IgD-negative memory B cell (primary cell): ENCODE data around the gene PDE4D. TPM values are rescaled to one million over a fixed set of nuclear protein-coding genes. Genes with fewer than 3 reads are reported as not detected.

ENCODE experiments used
- H3K27ac Mint-ChIP-seq, 3 donors: one replicate each; pipeline ENCODE4 v1.8.0; 2020 to 2022; ENCODE audit warnings: mild to moderate bottlenecking in 3 of 3, mixed read lengths in 3 of 3, moderate library complexity in 1 of 3
- H3K27me3 Mint-ChIP-seq: one replicate; pipeline ENCODE4 v1.8.0; 2021; ENCODE audit warnings: mixed read lengths
- H3K36me3 Mint-ChIP-seq: one replicate; pipeline ENCODE4 v1.8.0; 2020; ENCODE audit warnings: mild to moderate bottlenecking, mixed read lengths
- H3K4me1 Mint-ChIP-seq, 3 donors: one replicate each; pipeline ENCODE4 v1.8.0; 2020 to 2022; ENCODE audit warnings: mixed read lengths in 3 of 3, mild to moderate bottlenecking in 1 of 3
- H3K4me3 Mint-ChIP-seq, 4 donors: one replicate each; pipeline ENCODE4 v1.8.0; 2020 to 2022; ENCODE audit warnings: mild to moderate bottlenecking in 4 of 4, mixed read lengths in 4 of 4, moderate library complexity in 3 of 4
- H3K9me3 Mint-ChIP-seq, 3 donors: one replicate each; pipeline ENCODE4 v1.8.0; 2020 to 2021; ENCODE audit warnings: mixed read lengths in 3 of 3, mild to moderate bottlenecking in 1 of 3
- polyA plus RNA-seq: library from polyadenylated mRNA; unstranded; fragments of 300-500 nt; fragmentation: Illumina TruSeq; gene quantifications from one replicate; pipeline ENCODE4 v1.2.3, GENCODE V29; 2021

Gene PDE4D
- polyA plus RNA-seq: 18.8 TPM

DNA sequence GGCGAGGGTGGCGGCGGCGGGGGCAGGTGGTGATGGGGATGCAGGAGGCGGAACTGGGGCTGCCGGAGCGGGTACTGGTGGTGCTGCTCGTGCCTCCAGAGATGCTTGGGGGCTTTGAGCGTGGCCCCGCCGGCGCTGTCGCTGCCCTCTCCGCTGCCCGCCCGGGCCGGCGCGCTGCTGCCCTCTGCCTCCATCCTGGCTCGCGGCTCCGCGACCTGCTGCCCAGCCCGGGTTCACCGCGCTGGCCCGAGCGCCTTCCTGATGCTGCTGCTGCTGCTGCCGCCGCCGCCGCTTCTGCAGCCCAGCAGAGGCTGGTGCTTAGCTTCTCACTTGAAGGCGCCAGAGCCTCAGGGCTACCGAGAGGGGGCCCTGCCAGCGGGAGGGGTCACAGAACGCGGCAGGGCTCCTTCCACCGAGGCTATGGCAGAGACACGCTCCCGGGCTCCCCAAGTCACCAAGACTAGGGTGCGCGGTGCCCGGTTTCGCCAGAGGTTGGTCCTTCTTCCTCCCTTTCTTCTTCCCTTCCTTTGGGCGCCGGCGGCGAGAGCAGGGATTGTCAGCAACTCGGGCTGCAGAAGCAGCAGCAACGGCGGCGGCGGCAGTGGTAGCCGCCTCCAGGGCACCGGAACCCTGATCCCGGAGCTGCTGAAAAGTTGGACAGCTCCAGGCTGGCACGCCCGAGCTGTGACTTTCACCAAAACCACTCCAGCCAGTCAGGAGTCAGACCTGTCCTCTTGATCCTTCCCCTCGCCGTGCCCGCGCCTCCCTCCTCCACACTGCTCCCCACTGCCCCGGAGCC lies at the start of gene PDE4D:
TSS of gene PDE4D (minus strand) at position 298 of the 799 bp plus-strand sequence.
- H3K27ac Mint-ChIP-seq: peak within 1 kb of the TSS in 1 of 3 donors; percentile 58
- peak within 1 kb of the TSS in 3 of 4 donors; percentile 13 to 70 (median 38) for H3K4me3 Mint-ChIP-seq
- peaks cover 9% of the 10 kb centered on the region for H3K36me3 Mint-ChIP-seq
- peaks cover 35% of the 10 kb centered on the region for H3K27me3 Mint-ChIP-seq
- H3K4me1 Mint-ChIP-seq: peaks cover 6 to 10% (median 8%) of the 10 kb centered on the region in 3 donors
- peaks cover 0 to 2% (median 0%) of the 10 kb centered on the region in 3 donors for H3K9me3 Mint-ChIP-seq

DNA sequence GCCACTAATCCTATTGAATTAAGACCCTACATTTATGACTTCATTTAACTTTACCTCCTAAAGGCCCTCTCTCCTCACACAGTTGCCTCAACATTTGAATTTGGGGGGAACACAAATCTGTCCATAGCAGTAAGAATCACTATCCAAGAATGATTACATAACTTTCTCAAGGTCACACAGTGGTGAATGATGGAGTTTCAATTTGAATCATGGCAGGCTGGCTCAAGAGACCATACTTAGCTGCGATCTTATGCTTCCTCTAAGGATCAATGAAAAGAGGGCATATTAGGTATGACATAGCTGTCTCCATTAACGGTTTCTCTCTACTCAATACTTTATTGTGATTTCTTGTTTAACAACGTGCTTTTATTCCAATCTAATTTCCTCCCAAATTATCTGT lies 44.1 kb upstream of the PDE4D start:
- no peak overlapping the region for H3K27ac Mint-ChIP-seq

DNA sequence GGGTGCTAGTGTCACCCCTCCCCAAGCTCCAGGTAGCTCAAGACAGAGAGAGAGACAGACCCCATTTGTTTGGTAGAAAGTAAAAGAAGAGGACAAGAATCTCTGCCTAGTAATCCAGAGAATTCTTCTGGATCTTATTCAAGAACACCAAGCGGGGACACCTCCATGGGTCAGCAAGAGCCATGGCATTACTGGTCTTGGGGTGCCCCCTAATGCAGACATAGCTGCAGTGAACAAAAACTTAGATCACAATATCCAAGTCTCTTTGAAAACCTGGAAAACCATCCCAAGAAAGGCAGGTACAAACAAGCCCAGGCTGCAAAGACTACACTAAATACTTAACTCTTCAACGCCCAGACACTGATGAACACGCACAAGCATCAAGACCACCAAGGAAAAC lies 29.9 kb upstream of the PDE4D start:
- peaks cover 2% of the 10 kb centered on the region for H3K36me3 Mint-ChIP-seq
- H3K27me3 Mint-ChIP-seq: peaks cover 1% of the 10 kb centered on the region
- H3K4me3 Mint-ChIP-seq: no peak overlapping the region

More for the DNA sequence above, 44.1 kb upstream of the PDE4D start:
- no peak overlapping the region for H3K4me3 Mint-ChIP-seq
- H3K9me3 Mint-ChIP-seq: no peaks in the 10 kb centered on the region
- H3K27me3 Mint-ChIP-seq: no peaks in the 10 kb centered on the region
- no peaks in the 10 kb centered on the region for H3K36me3 Mint-ChIP-seq
- no peaks in the 10 kb centered on the region for H3K4me1 Mint-ChIP-seq

DNA sequence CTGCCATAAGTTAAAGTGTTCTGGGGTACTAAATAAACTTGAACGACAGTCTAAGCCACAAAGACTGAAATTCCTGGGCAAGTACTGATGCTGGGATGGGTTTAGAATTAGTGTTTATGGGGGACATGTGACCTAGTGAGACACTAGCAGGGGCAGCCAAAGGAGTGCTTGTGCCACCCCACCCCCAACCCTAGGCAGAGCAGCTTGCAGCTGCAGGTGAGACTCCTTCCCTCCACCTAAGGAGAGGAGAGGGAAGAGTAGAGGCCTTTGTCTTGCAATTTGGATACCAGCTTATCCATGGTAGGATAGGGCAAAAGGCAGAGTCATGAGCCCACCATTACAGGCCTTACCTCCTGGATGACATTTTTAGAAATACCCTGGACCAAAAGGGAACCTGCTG lies 28.7 kb upstream of the PDE4D start:
- H3K4me1 Mint-ChIP-seq: peaks cover 0 to 1% (median 0%) of the 10 kb centered on the region in 3 donors
- peaks cover 1% of the 10 kb centered on the region for H3K27me3 Mint-ChIP-seq
- H3K36me3 Mint-ChIP-seq: peaks cover 2% of the 10 kb centered on the region
- no peaks in the 10 kb centered on the region for H3K9me3 Mint-ChIP-seq
- no peak overlapping the region for H3K4me3 Mint-ChIP-seq
- no peak overlapping the region for H3K27ac Mint-ChIP-seq

More for the DNA sequence above, 29.9 kb upstream of the PDE4D start:
- Mint-ChIP-seq H3K27ac (no peak overlapping the region), H3K4me1 (peaks cover 0 to 1% (median 0%) of the 10 kb centered on the region in 3 donors), H3K9me3 (no peaks in the 10 kb centered on the region)

DNA sequence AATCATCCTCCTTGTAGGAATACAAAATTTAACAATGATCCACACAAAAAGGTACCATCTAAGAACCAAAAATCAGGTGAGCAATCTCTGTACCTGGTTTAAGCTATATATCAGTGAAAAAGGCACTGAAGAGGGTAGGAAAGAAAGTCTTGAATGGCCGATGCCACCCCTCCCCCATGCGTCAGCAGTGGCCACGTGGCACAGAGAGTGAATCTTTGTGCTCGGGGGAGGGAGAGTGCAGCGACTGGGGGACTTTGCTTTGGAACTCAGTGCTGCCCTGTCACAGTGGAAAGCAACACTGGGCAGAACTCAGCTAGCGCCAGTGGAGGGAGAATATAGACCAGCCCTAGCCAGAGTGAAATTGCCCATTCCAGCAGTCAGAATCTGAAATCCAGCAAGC lies 28.3 kb upstream of the PDE4D start:
- Mint-ChIP-seq H3K36me3 (peaks cover 2% of the 10 kb centered on the region), H3K4me3 (no peak overlapping the region), H3K27ac (no peak overlapping the region), H3K27me3 (peaks cover 1% of the 10 kb centered on the region), H3K4me1 (peaks cover 0 to 1% (median 0%) of the 10 kb centered on the region in 3 donors), H3K9me3 (peaks cover 0 to 2% (median 0%) of the 10 kb centered on the region in 3 donors)

DNA sequence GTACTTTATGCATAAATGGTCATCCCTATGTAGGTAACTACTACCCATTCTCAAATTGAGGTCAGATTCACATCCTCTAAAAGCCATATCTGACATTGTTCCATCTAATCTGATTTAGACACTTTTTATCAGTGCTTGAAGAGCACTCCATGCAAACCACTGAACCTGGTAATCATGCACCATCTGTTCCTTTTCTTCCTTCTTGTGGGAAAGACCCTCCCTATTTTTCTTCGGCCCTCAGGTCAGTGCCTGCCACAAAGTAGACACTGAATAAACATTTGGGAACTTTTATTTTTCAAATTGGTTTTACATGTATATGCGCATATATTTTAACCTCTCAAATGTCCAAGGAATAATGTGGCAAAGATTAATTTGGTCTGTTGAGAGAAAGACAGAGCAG lies 26.0 kb upstream of the PDE4D start:
- H3K27ac Mint-ChIP-seq: no peak overlapping the region
- peaks cover 1% of the 10 kb centered on the region for H3K27me3 Mint-ChIP-seq
- H3K4me3 Mint-ChIP-seq: no peak overlapping the region
- H3K9me3 Mint-ChIP-seq: peaks cover 0 to 2% (median 0%) of the 10 kb centered on the region in 3 donors
- H3K4me1 Mint-ChIP-seq: no peaks in the 10 kb centered on the region
- peaks cover 2% of the 10 kb centered on the region for H3K36me3 Mint-ChIP-seq

DNA sequence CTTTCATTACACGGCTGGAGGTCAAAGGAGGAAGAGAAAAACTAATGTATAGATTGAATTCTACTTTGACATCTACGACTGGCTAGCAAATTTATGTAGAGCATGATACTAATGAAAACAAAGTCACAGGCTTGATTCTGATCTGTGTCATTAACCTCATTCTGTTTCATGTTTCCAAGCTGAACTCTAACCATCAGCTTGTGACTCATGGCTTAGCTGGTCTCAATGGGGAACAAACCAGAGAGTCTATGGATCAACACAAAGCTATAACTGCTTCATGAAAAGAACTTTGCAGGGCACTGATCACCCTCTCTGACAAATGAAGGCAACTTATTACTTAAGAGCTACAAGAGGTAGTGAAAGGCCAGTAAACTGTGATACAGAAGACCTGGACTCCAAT lies 23.6 kb upstream of the PDE4D start:
- Mint-ChIP-seq H3K4me1 (no peaks in the 10 kb centered on the region), H3K27me3 (no peaks in the 10 kb centered on the region), H3K9me3 (peaks cover 0 to 2% (median 0%) of the 10 kb centered on the region in 3 donors), H3K36me3 (peaks cover 2% of the 10 kb centered on the region), H3K27ac (no peak overlapping the region), H3K4me3 (no peak overlapping the region)

DNA sequence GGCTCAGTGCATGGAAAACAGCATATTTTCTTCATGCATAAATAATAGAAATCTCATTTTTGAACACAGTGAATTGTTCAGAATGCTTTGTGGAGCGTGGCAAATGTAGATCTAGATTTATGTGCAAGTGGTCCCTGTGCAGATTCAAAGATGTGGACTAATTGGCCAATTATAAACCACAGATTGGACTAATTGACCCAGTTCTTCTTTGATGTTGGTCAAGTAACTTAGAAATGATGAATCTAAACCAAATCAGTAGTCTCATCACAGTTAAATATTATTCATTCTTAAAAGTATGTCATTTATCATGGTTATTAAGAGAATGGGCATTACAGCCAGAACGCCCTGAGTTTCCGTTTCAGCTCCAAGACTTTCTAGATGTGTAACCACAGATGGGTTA lies 11.7 kb upstream of the PDE4D start:
- no peaks in the 10 kb centered on the region for H3K9me3 Mint-ChIP-seq
- H3K36me3 Mint-ChIP-seq: no peaks in the 10 kb centered on the region
- H3K4me3 Mint-ChIP-seq: no peak overlapping the region
- H3K27me3 Mint-ChIP-seq: no peaks in the 10 kb centered on the region
- no peaks in the 10 kb centered on the region for H3K4me1 Mint-ChIP-seq
- no peak overlapping the region for H3K27ac Mint-ChIP-seq

DNA sequence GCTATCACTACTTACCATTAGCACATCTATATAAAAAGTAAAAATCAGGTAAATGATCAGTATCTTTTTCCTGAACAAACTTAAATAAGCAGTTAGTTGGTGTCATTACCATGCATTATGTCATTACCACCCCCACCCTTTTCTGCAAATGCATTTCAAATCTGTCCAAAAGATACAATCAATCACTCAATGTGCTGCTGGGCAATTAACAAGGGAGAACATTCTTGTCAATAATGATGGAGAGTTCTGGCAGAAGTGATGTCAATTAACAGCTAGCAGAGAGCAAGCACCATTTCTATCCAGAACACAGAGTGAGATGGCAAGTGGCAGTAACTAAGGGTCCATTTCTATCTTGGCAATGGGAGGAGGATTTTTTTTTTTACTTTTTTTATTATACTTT lies 3.5 kb upstream of the PDE4D start:
- H3K4me1 Mint-ChIP-seq: peaks cover 6 to 10% (median 8%) of the 10 kb centered on the region in 3 donors
- H3K27me3 Mint-ChIP-seq: peaks cover 32% of the 10 kb centered on the region
- peaks cover 13% of the 10 kb centered on the region for H3K36me3 Mint-ChIP-seq
- no peaks in the 10 kb centered on the region for H3K9me3 Mint-ChIP-seq
- H3K4me3 Mint-ChIP-seq: no peak overlapping the region
- peak overlapping the region in 1 of 3 donors; percentile 72 for H3K27ac Mint-ChIP-seq

DNA sequence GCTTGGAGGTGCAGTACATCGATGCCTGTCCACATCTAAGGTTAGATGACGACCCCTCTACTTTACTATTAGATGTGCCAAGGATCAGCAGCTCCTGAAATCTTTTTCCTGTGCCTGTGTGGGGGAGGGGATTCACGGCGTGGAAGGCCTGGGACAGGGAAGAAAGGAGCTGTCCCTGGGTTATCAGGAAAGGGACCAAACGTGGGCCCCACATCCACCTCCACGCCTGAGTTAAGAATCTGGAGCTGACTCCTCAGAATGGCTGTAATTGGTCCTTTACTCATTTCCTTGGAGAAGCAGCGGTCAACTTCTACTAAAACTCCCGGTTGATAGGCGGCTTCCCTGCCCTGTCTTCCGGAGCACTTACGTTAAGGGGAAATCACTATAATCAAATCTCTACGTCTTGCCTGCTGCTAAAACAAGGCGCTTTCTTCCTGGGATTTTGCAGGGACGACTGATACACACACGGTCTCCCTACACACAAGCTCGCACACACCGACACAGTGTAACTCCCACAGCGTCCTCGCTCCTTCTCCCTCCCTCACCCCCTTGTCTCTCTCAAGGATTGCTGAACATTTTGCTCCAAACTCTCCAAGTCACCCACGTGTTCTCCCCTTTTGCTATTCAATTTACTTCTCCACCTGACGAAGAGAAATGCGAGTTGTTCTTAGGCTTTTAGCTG lies 1.4 kb downstream of the PDE4D start:
- peaks cover 0 to 2% (median 0%) of the 10 kb centered on the region in 3 donors for H3K9me3 Mint-ChIP-seq
- H3K36me3 Mint-ChIP-seq: peaks cover 4% of the 10 kb centered on the region
- peaks cover 6 to 10% (median 8%) of the 10 kb centered on the region in 3 donors for H3K4me1 Mint-ChIP-seq
- peak overlapping the region in 1 of 3 donors; percentile 58 for H3K27ac Mint-ChIP-seq
- peaks cover 29% of the 10 kb centered on the region for H3K27me3 Mint-ChIP-seq
- H3K4me3 Mint-ChIP-seq: no peak overlapping the region

DNA sequence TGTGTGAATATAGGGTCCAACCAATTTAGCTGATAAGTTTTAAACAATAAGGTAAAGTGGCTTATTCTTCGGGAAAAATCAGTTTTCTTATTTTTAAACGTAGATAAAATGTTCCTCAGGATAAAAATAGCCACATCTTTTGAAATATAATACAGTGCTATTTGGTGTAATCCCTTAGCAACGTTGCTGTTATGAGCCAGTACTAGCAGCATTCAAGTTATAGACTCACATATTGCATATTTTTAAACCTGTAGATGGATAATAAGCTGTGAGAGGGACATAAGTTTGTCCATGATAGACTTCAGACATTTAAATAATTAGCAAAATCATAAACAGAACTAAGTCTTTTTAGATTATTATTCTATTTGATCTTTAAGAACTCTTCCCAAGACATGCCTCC lies 6.3 kb downstream of the PDE4D start:
- Mint-ChIP-seq H3K4me3 (no peak overlapping the region), H3K9me3 (peaks cover 0 to 5% (median 0%) of the 10 kb centered on the region in 3 donors), H3K27ac (no peak overlapping the region), H3K27me3 (peaks cover 7% of the 10 kb centered on the region), H3K4me1 (no peaks in the 10 kb centered on the region), H3K36me3 (peaks cover 6% of the 10 kb centered on the region)

DNA sequence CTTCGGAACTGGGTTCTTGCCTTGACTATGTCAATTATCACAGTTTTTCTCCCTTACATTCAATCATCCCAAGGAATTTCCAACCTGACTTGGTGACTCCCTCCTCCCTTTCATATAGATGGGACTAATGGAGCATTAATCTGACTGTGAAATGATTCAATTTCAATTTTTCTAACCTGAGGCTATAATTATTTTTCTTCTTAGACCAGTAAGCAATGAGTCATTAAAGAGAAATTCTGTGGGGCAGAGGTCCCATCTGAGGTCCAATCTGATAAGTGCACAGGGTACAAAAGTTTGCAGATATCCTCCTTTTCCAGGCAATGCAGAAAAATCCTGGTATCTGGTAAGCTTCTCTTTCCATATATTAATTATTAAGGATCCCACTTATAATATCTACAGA lies 18.9 kb downstream of the PDE4D start:
- H3K27me3 Mint-ChIP-seq: peaks cover 1% of the 10 kb centered on the region
- H3K36me3 Mint-ChIP-seq: peaks cover 2% of the 10 kb centered on the region
- no peak overlapping the region for H3K27ac Mint-ChIP-seq
- H3K9me3 Mint-ChIP-seq: no peaks in the 10 kb centered on the region
- peaks cover 0 to 1% (median 0%) of the 10 kb centered on the region in 3 donors for H3K4me1 Mint-ChIP-seq
- no peak overlapping the region for H3K4me3 Mint-ChIP-seq

DNA sequence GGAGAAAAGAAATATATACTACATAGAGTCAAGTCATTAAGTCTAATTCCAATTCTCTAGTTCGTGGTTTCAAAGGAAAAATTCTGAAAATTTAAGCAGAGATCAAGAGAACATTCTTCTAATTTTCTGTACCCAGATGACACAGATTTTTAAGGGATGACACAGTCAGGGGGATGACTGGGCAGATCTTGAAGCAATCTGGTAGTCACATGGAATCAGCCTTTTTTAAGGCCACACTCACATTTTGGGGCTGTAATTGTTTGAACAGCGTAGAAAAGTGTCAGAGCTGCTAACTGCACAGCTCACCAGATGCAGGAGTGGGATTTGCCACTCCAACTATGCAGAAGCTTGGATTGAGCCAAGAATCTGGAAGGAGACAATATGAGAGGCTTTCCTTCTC lies 20.4 kb downstream of the PDE4D start:
- no peaks in the 10 kb centered on the region for H3K9me3 Mint-ChIP-seq
- no peak overlapping the region for H3K27ac Mint-ChIP-seq
- H3K27me3 Mint-ChIP-seq: peaks cover 4% of the 10 kb centered on the region
- peaks cover 2% of the 10 kb centered on the region for H3K36me3 Mint-ChIP-seq
- peaks cover 0 to 1% (median 0%) of the 10 kb centered on the region in 3 donors for H3K4me1 Mint-ChIP-seq
- H3K4me3 Mint-ChIP-seq: no peak overlapping the region

DNA sequence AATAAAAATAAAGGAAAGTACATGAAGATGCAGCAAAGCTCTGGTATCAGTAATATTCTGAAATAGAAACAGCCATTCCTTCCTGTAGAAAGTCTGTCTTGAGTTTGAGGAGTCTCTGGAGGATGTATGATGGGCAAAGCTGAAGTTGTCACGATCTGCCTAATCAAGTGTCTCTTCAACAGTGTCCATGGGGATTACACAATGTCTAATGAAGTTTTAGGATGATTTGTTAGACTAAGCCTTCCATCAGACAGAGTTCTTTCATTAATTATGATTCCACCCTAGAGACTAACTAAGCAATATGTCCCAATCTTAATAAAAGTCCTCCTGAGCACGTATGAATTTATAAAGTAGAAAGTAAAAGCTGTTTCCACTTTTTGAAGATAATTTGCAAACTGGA lies 26.9 kb downstream of the PDE4D start:
- H3K9me3 Mint-ChIP-seq: no peaks in the 10 kb centered on the region
- H3K27me3 Mint-ChIP-seq: peaks cover 4% of the 10 kb centered on the region
- no peak overlapping the region for H3K4me3 Mint-ChIP-seq
- peaks cover 2% of the 10 kb centered on the region for H3K36me3 Mint-ChIP-seq
- H3K27ac Mint-ChIP-seq: no peak overlapping the region
- no peaks in the 10 kb centered on the region for H3K4me1 Mint-ChIP-seq

DNA sequence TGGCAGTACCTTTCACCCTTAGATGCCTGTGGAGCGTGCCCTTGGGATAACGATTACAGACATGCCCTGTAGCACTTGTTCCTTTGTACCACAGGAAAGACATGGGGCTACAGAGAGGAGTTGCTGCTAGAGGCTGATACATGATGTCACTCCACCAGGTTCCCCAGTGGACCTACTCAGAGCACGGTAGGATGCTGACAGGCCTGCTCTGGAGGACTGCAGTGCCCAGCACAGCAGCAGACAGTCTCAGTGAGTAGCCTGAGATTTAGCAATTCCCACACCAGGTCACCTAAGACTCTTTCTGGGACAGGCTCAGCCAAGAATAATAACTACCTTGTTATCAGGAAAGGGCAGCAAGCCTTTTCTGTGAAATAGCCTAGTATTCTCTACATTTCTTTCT lies 28.8 kb downstream of the PDE4D start:
- Mint-ChIP-seq H3K4me3 (no peak overlapping the region), H3K4me1 (no peaks in the 10 kb centered on the region), H3K36me3 (no peaks in the 10 kb centered on the region), H3K27me3 (peaks cover 2% of the 10 kb centered on the region), H3K9me3 (peaks cover 0 to 4% (median 0%) of the 10 kb centered on the region in 3 donors), H3K27ac (no peak overlapping the region)
